C4-2B (cell line): Measurements from ENCODE around the gene C1orf74.

ENCODE experiments used
- ZFX ChIP-seq: fragments of 450-650 bp; IDR thresholded peaks from 2 replicates; pipeline ENCODE4 v1.6.1; 2017
- TF ChIP-seq, protein P1 (sequence below): fragments of 450-650 bp; conservative IDR thresholded peaks from 2 replicates; pipeline ENCODE4 v1.5.1; 2017; ENCODE audit warnings: mild to moderate bottlenecking

DNA sequence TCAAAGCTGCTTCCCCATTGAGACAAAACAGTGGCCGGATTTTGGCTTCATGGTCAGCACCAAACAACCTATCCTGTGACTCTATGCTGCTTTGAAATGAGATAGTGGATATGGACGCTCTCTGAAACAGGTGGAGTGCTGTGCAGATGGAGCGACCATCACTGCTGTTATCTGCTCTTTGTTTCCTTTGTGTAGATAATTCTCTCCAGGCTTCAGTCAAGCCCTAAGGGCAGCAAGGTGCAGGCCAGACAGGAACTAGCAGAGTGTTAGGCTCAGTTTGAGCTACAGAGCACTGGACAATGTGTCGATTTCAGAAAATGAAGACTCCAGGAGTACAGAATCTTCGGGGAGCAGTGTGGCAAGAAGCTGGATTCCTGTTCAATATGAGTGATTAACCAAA is 26.4 kb upstream of the C1orf74 start:
- TF ChIP-seq, protein P1, sequence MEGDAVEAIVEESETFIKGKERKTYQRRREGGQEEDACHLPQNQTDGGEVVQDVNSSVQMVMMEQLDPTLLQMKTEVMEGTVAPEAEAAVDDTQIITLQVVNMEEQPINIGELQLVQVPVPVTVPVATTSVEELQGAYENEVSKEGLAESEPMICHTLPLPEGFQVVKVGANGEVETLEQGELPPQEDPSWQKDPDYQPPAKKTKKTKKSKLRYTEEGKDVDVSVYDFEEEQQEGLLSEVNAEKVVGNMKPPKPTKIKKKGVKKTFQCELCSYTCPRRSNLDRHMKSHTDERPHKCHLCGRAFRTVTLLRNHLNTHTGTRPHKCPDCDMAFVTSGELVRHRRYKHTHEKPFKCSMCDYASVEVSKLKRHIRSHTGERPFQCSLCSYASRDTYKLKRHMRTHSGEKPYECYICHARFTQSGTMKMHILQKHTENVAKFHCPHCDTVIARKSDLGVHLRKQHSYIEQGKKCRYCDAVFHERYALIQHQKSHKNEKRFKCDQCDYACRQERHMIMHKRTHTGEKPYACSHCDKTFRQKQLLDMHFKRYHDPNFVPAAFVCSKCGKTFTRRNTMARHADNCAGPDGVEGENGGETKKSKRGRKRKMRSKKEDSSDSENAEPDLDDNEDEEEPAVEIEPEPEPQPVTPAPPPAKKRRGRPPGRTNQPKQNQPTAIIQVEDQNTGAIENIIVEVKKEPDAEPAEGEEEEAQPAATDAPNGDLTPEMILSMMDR = no peak
- no peak for TF ChIP-seq ZFX
